HL-60 (cell line): ENCODE results near the gene YY1.

ENCODE experiments used
- DNase-seq, 2 experiments: peaks; one replicate each; pipeline ENCODE4 v3.0.0-alpha.2; 2010 to 2020; ENCODE audit warnings: low read depth in 1 of 2, low spot score in 1 of 2
- H3K27ac ChIP-seq: fragments of 250-450 bp; sonication (Bioruptor Pico); replicated peaks from 2 replicates; pipeline ENCODE4 v1.5.1; 2020; ENCODE audit warnings: mild to moderate bottlenecking, moderate library complexity
- H3K27me3 ChIP-seq: fragments of 250-450 bp; sonication (Bioruptor Pico); 2 replicates; pipeline ENCODE4 v1.5.1; 2021; ENCODE audit warnings: mild to moderate bottlenecking, moderate library complexity; ENCODE audit not compliant: insufficient read depth, poor library complexity, severe bottlenecking
- H3K4me3 ChIP-seq: replicated peaks from 2 replicates; pipeline ENCODE4 v1.5.1; 2011; ENCODE audit warnings: mild to moderate bottlenecking, control low read depth, low read length; ENCODE audit not compliant: insufficient read depth
- GABPA ChIP-seq: IDR thresholded peaks from 2 replicates; pipeline ENCODE4 v1.6.1; 2012; ENCODE audit warnings: low read depth
- POLR2AphosphoS5 ChIP-seq: IDR thresholded peaks from 2 replicates; pipeline ENCODE4 v1.6.1; 2012; ENCODE audit warnings: low read depth
- SPI1 ChIP-seq: IDR thresholded peaks from 2 replicates; pipeline ENCODE4 v1.6.1; 2012; ENCODE audit warnings: low read depth, mild to moderate bottlenecking, borderline replicate concordance
- microRNA-seq: library from miRNA; unstranded; fragments of <30 nt; microRNA quantifications from one replicate; pipeline ENCODE4, GENCODE V29; 2018
- TF ChIP-seq, protein P1 (sequence below): IDR thresholded peaks from one replicate; pipeline ENCODE4 v1.5.1; 2011; ENCODE audit warnings: low read length, control low read depth, inconsistent platforms; ENCODE audit not compliant: insufficient read depth
- TF ChIP-seq, protein P2 (sequence below): IDR thresholded peaks from 2 replicates; pipeline ENCODE4 v1.6.1; 2012; ENCODE audit warnings: low read depth; ENCODE audit not compliant: insufficient replicate concordance

Gene YY1

GRCh38 chr14:100332071-100332639 is 93.2 kb downstream of the YY1 start:
- H3K27me3 ChIP-seq = no peaks in the 10 kb centered on the region
- H3K27ac ChIP-seq = no peak overlapping the region
- no peak overlapping the region for H3K4me3 ChIP-seq
- DNase-seq = no peak
- TF ChIP-seq, protein P1, sequence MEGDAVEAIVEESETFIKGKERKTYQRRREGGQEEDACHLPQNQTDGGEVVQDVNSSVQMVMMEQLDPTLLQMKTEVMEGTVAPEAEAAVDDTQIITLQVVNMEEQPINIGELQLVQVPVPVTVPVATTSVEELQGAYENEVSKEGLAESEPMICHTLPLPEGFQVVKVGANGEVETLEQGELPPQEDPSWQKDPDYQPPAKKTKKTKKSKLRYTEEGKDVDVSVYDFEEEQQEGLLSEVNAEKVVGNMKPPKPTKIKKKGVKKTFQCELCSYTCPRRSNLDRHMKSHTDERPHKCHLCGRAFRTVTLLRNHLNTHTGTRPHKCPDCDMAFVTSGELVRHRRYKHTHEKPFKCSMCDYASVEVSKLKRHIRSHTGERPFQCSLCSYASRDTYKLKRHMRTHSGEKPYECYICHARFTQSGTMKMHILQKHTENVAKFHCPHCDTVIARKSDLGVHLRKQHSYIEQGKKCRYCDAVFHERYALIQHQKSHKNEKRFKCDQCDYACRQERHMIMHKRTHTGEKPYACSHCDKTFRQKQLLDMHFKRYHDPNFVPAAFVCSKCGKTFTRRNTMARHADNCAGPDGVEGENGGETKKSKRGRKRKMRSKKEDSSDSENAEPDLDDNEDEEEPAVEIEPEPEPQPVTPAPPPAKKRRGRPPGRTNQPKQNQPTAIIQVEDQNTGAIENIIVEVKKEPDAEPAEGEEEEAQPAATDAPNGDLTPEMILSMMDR = no peak
- TF ChIP-seq, protein P2, sequence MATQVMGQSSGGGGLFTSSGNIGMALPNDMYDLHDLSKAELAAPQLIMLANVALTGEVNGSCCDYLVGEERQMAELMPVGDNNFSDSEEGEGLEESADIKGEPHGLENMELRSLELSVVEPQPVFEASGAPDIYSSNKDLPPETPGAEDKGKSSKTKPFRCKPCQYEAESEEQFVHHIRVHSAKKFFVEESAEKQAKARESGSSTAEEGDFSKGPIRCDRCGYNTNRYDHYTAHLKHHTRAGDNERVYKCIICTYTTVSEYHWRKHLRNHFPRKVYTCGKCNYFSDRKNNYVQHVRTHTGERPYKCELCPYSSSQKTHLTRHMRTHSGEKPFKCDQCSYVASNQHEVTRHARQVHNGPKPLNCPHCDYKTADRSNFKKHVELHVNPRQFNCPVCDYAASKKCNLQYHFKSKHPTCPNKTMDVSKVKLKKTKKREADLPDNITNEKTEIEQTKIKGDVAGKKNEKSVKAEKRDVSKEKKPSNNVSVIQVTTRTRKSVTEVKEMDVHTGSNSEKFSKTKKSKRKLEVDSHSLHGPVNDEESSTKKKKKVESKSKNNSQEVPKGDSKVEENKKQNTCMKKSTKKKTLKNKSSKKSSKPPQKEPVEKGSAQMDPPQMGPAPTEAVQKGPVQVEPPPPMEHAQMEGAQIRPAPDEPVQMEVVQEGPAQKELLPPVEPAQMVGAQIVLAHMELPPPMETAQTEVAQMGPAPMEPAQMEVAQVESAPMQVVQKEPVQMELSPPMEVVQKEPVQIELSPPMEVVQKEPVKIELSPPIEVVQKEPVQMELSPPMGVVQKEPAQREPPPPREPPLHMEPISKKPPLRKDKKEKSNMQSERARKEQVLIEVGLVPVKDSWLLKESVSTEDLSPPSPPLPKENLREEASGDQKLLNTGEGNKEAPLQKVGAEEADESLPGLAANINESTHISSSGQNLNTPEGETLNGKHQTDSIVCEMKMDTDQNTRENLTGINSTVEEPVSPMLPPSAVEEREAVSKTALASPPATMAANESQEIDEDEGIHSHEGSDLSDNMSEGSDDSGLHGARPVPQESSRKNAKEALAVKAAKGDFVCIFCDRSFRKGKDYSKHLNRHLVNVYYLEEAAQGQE = no peak
- TF ChIP-seq SPI1 (no peak), GABPA (no peak), POLR2AphosphoS5 (no peak)

Small RNA genes lying within 50 kb of the gene (microRNA-seq; reads per million reads assigned to microRNA genes)
- gene MIR345 = 184 reads per million, percentile 75 among the genes with 10 or more reads in this experiment
- 0.90 reads per million for gene MIR6764
